Activated CD4-positive, CD25-positive, alpha-beta regulatory T cell treated with anti-CD3 and anti-CD28 coated beads, Interleukin-2, amount 50 U/mL, for 24 hours (primary cell): Measurements from ENCODE around the gene TFAP2E.
"Not testable (repeated sequence)": the region's sequence is repeated elsewhere in the genome, so short reads cannot be mapped to it uniquely, and the experiment has no call there.

ENCODE experiments used
- ATAC-seq, 2 donors: fragments of 150-1000 bp; cut with Tn5 transposase; one replicate each; pipeline ENCODE4 v1.10.0; 2021; ENCODE audit warnings: mild to moderate bottlenecking in 1 of 2, moderate library complexity in 1 of 2

Gene TFAP2E

DNA sequence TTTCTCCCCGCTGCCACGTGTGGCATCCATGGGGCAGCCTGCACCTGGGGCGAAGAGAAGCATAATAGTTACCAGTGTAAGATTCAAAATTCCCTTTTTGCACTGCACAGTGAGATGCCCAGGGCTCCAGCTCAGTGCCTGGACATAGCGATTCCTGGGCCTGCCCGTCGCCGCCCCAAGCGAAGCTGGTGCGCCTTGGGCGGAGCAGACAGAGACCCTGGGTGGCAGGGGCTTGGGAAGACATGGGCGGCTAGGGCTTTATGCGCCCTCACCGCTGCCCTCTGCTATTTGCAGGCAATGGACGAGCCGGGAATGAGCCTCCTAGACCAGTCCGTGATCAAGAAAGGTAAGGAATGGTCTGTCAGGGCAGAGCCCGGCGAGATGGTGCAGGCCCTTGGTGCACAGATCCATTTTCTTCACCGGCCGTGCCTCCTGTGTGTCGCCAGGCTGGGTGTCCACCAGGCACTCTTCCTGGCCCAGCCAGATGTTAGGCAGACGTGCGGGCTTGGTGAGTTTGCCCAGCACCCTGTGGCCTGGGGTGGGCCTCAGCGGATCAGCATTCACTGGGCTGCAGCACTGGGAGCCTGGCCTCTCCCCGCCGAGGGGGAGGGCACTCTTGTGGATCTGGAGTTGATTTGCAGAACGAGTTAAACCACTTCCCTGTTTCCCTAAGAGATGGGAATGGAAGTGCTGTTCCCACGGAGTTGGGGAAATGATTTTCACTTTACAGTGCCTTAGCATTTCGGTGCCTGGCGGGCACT is 1.7 kb downstream of the TFAP2E start:
- no peak for ATAC-seq

DNA sequence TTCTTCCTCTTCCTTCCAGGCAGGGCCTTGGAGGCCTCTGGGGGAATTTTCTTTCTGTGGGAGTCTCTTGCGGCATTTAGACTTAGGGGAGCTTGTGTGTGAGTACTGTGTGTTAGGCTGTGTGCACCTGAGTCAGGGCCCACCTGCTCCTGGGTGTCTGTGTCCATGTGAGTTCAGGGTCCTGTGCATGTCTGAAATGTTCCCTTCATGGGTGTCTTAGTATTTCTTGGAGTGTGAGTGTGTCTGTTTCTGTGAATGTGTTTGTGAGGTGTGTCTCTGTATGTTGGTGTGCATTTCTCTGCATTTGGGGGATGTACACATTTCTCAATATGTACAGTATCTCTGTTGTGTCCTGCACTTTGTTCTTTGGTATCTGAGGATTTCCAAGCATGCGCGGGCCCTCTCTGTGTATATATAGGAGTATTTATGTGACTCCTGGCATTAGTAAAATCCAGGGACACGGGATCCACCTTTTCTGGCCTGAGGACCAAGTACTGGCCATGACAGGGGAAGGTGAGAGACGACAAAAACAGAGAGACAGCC is 2.4 kb downstream of the TFAP2E start:
- no peak for ATAC-seq

DNA sequence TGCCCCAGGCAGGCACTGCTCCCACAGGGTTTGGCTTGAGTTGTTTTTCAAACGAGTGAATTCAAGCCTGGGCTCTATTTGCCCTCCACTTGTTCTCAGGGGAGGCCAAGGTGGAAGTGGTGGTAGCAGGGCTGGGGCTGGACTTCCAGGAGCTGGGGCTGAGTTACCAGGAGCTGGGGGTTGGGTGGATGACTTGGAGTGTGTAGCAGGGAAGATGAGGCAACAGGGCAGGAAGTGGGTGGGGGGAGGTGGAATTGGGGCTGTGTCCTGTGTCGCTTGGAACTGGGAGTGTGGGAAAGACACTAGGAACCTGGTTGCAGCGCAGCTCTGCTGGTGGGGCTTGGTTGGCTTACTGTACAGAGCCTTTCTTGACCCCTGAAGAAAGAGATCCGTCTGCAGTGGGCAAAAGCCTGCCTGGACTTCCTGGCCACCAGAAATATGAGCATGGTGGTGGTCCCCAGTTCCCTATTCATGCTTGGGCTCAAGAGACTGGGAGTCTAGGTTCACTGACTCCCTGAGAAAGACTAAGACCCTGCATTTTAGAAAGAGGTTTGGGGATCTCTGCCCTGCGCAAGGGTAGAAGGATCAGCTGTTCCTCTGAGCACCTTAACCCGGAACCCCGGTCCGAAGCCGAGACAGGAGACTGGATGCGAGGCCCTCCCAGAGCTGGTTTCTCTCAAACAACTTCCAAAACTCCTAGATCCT is 3.1 kb downstream of the TFAP2E start:
- no peak for ATAC-seq

DNA sequence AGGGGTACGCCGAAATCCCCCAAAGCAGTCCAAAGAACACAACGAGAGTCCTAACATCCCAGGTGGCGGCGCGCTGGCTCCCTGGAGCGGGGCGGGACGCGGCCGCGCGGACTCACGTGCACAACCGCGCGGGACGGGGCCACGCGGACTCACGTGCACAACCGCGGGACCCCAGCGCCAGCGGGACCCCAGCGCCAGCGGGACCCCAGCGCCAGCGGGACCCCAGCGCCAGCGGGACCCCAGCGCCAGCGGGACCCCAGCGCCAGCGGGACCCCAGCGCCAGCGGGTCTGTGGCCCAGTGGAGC is 3.6 kb downstream of the TFAP2E start:
- ATAC-seq, result not testable (repeated sequence)

DNA sequence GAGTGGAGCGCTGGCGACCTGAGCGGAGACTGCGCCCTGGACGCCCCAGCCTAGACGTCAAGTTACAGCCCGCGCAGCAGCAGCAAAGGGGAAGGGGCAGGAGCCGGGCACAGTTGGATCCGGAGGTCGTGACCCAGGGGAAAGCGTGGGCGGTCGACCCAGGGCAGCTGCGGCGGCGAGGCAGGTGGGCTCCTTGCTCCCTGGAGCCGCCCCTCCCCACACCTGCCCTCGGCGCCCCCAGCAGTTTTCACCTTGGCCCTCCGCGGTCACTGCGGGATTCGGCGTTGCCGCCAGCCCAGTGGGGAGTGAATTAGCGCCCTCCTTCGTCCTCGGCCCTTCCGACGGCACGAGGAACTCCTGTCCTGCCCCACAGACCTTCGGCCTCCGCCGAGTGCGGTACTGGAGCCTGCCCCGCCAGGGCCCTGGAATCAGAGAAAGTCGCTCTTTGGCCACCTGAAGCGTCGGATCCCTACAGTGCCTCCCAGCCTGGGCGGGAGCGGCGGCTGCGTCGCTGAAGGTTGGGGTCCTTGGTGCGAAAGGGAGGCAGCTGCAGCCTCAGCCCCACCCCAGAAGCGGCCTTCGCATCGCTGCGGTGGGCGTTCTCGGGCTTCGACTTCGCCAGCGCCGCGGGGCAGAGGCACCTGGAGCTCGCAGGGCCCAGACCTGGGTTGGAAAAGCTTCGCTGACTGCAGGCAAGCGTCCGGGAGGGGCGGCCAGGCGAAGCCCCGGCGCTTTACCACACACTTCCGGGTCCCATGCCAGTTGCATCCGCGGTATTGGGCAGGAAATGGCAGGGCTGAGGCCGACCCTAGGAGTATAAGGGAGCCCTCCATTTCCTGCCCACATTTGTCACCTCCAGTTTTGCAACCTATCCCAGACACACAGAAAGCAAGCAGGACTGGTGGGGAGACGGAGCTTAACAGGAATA is 4.2 kb downstream of the TFAP2E start:
- peak; percentile 78 to 84 for ATAC-seq

DNA sequence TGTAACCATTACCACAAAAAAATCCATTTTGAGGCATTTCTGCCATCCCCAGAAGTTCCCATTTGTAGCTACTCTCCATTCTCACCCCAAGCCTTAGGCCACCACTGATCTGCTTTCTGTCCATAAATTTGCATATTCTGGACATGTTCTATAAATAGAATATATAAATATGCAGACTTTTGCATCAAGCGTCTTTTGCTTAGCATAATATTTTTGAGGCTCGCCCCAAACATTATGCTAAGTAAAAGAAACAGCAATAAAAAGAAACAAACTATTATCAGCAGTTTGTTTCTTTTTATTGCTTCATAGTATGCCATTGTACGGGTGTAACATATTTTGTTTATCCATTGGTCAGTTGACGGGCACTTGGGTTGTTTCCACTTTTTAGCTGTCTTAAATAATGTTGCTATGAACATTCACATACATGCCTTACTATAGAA is 7.9 kb downstream of the TFAP2E start:
- no peak for ATAC-seq

DNA sequence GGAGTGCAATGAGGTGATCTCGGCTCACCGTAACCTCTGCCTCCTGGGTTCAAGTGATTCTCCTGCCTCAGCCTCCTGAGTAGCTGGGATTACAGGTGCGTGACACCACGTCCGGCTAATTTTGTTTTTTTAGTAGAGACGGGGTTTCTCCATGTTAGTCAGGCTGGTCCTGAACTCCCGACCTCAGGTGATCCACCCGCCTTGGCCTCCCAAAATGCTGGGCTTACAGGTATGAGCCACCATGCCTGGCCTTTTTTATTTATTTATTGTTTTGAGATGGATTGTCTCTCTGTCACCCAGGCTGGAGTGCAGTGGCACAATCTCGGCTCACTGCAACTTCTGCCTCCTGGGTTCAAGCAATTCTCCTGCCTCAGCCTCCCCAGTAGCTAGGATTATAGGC is 8.5 kb downstream of the TFAP2E start:
- not testable (repeated sequence) for ATAC-seq

DNA sequence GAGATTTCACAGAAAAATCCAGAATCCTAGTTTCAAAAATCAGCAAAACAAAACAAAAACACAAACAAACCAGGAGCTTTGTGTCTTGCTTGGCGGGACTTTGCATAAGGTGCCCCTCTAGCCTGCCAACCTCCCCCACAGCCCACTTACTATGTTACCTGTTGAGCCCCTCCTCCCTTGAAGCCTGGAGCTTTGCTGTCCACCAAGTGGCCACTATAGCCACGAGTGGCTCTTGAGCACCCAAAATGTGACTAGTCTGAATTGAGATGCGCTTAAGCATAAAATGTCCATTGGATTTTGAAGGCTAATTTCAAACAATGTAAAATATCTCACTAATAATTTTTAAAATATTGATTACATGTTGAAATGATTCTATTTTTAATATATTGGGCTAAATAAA is 12.2 kb downstream of the TFAP2E start:
- ATAC-seq, result no peak

DNA sequence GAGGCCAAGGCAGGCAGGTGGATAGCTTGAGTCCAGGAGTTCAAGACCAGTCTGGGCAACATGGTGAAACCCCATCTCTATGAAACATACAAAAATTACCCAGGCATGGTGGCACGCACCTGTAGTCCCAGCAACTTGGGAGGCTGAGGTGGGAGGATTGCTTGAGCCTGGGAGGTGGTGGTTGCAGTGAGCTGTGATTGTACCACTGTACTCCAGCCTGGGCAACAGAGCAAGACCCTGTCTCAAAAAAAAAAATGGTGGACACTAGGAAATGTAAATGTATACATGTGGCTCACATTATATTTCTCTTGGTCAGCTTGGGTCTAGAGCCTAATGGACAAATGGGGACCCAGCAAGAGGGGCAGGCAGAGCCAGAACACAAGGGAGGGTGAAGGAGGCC is 12.7 kb downstream of the TFAP2E start:
- not testable (repeated sequence) for ATAC-seq

DNA sequence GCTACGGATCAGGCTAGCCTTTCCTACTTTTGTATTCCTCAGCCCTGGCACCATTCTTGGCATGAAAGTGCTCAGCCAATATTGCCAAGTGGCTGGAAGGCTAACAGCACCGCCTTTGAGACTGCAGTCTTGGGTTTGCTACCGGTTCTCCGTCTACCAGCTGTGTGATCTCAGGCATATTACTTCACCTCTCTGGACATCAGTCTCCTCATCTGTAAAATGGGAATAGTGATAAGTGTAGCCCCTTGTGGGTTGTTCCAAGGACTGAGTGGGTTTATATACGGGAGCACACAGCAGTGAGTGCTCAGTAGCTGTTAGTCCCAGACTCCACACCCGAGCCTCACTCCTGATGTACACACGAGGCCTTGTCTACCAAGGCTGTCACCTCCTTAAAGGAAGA is 13.7 kb downstream of the TFAP2E start:
- no peak for ATAC-seq

DNA sequence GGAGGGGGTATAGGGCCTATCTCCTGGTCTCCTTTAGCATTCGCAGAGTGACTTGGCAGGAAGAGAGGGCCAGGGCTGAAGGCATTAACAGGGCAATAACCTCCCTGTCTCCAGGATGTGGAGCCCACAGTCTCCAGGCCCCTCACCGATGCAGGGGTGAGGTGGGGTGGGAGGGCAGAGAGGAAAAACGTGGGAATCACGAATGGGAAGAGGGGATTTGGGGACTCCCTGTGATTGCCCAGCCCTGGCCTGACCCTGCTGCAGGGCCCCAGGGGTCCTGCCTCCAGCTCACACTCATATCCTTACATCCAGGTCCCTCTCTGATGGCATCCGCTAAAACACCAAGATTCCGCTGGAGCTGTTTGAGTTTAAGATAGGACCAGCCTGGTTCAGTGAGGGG is 14.6 kb downstream of the TFAP2E start:
- no peak for ATAC-seq

DNA sequence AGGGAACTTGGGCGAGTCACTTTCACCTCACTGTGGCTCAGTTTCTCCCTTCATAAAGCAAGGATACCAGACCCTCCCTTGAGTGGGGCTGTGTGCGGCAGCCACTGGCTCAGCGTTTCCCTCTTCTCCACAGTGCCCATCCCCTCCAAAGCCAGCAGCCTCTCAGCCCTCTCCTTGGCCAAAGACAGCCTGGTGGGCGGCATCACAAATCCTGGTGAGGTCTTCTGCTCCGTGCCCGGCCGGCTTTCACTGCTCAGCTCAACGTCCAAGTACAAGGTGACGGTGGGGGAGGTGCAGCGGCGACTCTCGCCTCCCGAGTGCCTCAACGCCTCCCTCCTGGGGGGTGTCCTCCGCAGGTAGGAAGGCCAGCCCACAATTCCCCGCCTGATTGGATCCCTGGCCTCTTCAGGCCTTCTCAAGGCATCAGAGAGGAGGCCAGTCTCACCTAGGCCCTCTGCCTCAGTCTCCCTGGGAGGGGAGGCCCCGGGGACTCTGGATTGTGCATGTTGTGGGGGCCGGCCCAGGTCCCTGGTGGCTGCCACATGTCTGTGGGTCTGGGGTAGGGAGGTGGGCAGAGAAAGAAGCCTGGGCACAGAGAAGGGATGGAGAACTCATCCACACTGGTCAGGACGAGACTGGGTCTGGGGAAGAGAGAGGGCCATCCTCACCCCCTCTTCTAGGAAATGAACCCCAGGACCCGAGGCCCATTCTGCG is 15.2 kb downstream of the TFAP2E start:
- no peak for ATAC-seq

DNA sequence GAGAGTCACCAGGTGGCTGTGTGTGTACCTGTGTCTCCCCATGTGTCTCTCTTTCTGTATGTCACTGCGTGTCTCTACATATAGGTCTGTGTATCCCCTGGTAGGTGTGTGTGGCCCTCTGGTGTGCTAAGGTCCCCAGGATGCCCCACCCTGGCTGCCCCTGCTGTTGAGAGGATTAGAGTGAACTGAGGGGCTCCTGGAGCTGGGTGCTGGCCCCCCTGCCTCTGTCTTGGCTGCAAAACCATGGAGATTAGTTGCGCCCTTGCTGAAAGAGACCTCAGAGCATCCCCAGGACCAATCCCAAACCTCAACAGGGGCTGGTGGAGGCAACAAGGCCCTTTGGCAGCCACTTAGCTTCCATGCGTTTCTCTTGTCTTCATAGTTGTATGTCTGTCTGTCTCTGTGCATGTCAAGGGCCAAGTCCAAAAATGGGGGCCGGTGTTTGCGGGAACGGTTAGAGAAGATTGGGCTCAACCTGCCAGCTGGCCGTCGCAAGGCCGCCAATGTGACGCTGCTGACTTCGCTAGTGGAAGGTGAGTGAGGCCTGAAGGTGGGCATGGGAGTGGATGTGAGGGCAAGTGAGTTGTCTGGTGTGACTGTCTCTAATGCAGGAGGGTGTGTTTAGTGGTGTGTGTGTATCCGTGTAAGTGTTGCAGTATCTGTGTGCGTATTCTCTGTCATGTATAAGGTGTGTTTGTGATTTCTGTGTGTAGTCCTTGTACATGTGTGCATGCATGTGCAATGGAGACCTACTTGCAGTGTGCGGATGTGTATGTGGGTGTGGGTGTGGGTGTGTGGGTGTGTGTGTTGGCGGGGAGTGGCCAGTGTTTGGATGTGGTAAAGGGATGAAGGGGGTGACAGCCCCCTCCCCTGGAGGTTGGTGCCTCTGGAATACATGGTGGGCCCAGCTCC is 16.7 kb downstream of the TFAP2E start:
- ATAC-seq, result no peak

DNA sequence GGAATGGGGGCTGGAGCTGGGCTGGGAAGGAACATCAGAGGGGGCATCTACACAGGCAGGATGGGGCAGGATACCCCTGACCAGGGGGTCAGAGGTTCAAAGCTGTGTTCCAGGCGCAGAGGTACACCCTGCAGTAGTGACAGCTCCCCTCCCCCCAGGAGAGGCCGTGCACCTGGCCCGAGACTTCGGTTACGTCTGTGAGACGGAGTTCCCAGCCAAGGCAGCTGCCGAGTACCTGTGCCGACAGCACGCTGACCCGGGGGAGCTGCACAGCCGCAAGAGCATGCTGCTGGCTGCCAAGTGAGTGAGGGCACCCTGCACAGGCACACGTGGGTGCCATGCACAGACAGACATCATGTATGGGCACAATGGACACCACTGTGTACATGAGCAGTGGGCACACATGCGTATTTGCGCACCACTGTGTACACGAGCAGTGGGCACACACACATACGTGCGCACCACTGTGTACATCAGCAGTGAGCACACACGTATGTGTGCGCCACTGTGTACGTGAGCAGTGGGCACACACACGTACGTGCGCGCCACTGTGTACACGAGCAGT is 17.4 kb downstream of the TFAP2E start:
- ATAC-seq, result no peak

DNA sequence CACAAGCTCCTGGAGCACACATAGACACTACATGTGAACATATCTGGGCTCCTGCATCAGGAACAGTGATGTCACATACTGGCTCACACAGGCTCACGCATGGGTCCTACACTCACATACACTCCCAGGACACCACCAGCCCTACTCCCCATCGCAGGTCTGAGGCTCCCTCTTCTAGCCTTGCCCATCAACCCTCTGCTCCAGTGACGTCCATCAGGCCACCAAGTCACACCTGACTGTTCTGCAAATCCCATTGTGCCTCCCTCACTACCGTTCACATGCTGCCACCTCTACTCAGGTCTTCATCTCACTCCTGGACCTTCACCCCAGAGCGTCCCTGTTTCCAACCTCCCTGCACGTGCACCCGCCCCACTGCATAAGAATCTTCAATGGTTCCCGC is 18.1 kb downstream of the TFAP2E start:
- no peak for ATAC-seq

DNA sequence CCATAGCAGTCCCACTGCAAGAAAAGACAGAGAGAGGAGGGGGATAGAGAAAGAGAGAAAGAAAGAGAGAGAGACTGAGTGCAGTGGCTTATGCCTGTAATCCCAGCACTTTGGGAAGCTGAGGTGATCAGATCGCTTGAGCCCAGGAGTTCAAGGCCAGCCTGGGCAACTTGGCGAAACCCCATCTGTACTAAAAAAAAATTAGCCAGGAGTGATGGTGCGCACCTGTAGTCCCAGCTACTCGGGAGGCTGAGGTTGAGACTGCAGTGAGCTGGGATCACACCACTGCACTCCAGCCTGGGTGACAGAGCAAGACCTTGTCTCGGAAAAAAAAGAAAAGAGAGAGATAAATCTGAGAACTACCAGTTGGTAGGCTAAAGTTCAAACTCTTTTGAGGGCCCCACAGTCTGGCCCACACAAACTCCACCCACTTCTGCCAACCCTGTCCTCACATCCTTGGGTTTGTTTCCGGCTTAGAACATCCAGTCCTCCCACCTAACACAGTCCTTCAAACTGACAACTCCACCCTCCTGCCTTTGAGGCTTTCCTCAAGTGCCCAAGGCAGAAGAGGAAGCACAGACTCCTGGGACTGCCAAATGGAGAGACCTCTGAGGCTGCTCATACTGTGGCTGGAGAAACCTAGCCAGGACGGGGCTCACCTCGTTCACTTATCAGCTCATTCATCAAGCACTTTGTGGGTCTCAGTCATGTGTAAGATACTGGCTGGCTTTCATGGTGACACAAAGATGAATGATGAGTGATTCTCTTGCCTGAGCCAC is 20.1 kb downstream of the TFAP2E start:
- peak; percentile 11 to 19 for ATAC-seq

DNA sequence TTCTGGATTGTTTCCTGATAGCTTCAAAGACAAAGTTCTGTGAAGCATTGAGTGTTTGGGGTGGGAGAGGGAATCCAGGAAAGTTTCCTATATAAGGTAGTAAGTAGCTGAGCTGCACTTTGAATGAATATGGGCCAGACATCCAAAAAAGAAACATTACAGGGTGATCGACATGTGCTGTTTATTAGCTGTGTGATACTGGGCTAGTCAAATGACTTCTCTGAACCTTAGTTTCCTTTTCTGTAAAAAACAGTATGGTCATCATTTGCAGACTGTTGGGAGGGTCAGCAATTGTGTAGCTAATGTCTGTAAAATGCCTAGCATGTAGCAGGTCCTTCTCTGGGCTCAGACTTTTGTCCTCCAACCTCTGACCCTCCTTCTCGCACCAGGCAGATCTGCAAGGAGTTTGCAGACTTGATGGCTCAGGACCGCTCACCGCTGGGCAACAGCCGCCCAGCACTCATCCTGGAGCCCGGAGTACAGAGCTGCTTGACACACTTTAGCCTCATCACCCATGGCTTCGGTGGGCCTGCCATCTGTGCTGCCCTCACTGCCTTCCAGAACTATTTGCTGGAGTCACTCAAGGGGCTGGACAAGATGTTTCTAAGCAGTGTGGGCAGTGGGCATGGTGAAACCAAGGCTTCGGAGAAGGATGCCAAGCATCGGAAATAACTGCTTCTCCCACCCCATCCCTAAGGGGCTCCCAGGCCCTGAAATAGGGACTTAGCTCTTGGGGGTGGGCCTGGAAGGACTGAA is 21.1 kb downstream of the TFAP2E start:
- no peak for ATAC-seq

DNA sequence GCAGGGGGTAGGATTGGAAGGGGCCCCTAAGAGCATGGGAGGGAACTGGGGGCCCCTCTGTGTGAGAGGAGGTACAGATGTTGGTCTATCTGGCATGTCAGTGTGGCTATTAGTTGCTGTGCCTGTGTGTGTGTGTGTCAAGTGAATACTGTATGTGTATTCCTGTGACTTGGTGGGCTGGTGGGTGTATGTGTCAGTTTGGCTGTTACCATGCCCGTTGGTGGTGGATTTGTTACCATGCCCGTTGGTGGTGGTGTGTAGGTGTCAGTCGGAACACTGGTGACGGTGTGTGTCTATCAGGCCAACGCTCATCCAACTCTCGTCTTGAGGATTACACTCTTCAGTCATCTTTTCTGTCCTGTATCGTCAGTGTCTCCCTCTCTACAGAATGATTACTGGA is 22.6 kb downstream of the TFAP2E start:
- ATAC-seq, result no peak

DNA sequence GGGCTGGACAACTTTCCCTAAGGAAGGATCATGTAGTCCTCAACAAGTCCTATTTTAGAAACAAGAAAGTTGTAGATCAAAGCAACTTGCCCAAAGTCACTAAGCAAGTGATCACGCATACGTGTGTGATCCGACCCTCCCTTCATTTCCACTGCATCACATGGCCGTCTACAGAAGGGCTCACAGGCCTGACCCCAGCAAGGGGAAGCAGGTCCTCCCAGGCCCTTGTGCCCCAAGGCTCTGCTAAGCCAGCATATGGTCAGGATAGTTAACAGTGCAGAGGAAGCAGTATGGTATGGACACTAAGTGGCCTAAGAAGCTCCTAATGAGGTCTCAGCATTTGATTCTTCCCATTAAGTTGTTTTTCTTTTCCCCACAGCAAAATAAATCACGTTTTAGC is 24.8 kb downstream of the TFAP2E start:
- ATAC-seq, result no peak
